Cardiac muscle cell (in vitro differentiated cells and primary cell): ENCODE measurements around the gene DYNC2LI1. TPM values are rescaled to one million over a fixed set of nuclear protein-coding genes. Genes with fewer than 3 reads are reported as not detected.

Source experiments
- DNase-seq, 2 donors: peaks; one replicate each; pipeline versions ENCODE4 v3.0.0 to v3.0.0-alpha.2; 2010 to 2017; ENCODE audit warnings: low read depth in 1 of 2, low spot score in 1 of 2
- H3K27ac ChIP-seq: fragments of 200-600 bp; sonication (generic); 2 replicates; pipeline ENCODE4 v1.5.1; 2016
- H3K27me3 ChIP-seq: fragments of 200-600 bp; sonication (generic); 2 replicates; pipeline ENCODE4 v1.6.0; 2016; ENCODE audit warnings: control low read depth
- H3K36me3 ChIP-seq: fragments of 200-600 bp; sonication (generic); 2 replicates; pipeline ENCODE4 v1.5.1; 2016; ENCODE audit warnings: control low read depth
- H3K4me1 ChIP-seq: fragments of 200-600 bp; sonication (generic); 2 replicates; pipeline ENCODE4 v1.8.1; 2017; ENCODE audit warnings: low read depth, mild to moderate bottlenecking, mixed run types
- H3K4me3 ChIP-seq: fragments of 200-600 bp; sonication (generic); 2 replicates; pipeline ENCODE4 v1.5.1; 2016; ENCODE audit warnings: mild to moderate bottlenecking
- H3K9me3 ChIP-seq: fragments of 200-600 bp; sonication (generic); 2 replicates; pipeline ENCODE4 v1.5.1; 2017; ENCODE audit warnings: low read depth, mild to moderate bottlenecking, control low read depth
- polyA plus RNA-seq: library from polyadenylated mRNA; unstranded; fragments of >200 nt; fragmentation: Nextera tagmentation; extraction: Ambion mirVana; gene quantifications from 2 replicates; pipeline ENCODE4 v1.2.1, GENCODE V29; 2016
- total RNA-seq: library from RNA; depleted of rRNA; stranded (reverse); fragments of >200 nt; gene quantifications from 2 replicates; pipeline ENCODE4 v1.2.3, GENCODE V29; 2016
- TF ChIP-seq, protein P1 (sequence below): IDR thresholded peaks from 2 replicates; pipeline ENCODE4 v1.5.1; 2012; ENCODE audit warnings: low read depth, mild to moderate bottlenecking, low read length

DYNC2LI1 gene
- total and polyA plus RNA-seq, 2 experiments from 2014 or later, result 44.7 to 46.2 TPM

- Histone ChIP-seq H3K4me3 (no peak overlapping the region), H3K27ac (no peak overlapping the region), H3K9me3 (no peaks in the 10 kb centered on the region), H3K4me1 (no peaks in the 10 kb centered on the region), H3K27me3 (no peaks in the 10 kb centered on the region), H3K36me3 (no peaks in the 10 kb centered on the region)
- no peak for DNase-seq
- TF ChIP-seq, protein P1, sequence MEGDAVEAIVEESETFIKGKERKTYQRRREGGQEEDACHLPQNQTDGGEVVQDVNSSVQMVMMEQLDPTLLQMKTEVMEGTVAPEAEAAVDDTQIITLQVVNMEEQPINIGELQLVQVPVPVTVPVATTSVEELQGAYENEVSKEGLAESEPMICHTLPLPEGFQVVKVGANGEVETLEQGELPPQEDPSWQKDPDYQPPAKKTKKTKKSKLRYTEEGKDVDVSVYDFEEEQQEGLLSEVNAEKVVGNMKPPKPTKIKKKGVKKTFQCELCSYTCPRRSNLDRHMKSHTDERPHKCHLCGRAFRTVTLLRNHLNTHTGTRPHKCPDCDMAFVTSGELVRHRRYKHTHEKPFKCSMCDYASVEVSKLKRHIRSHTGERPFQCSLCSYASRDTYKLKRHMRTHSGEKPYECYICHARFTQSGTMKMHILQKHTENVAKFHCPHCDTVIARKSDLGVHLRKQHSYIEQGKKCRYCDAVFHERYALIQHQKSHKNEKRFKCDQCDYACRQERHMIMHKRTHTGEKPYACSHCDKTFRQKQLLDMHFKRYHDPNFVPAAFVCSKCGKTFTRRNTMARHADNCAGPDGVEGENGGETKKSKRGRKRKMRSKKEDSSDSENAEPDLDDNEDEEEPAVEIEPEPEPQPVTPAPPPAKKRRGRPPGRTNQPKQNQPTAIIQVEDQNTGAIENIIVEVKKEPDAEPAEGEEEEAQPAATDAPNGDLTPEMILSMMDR, result no peak
Measured at GRCh38 chr2:43846140-43846793, 72.4 kb downstream of the DYNC2LI1 start.

- Histone ChIP-seq H3K27ac (no peak overlapping the region), H3K36me3 (no peaks in the 10 kb centered on the region), H3K9me3 (no peaks in the 10 kb centered on the region), H3K27me3 (no peaks in the 10 kb centered on the region), H3K4me1 (no peaks in the 10 kb centered on the region), H3K4me3 (no peak overlapping the region)
- no peak for DNase-seq
- TF ChIP-seq, protein P1, result no peak
Measured at GRCh38 chr2:43848214-43848613, 74.4 kb downstream of the DYNC2LI1 start.

GRCh38 chr2:43851011-43851980, 77.5 kb downstream of the DYNC2LI1 start:
- DNase-seq, result no peak
- no peaks in the 10 kb centered on the region for H3K36me3 ChIP-seq
- H3K4me1 ChIP-seq, result no peaks in the 10 kb centered on the region
- no peak overlapping the region for H3K27ac ChIP-seq
- TF ChIP-seq, protein P1, result no peak
- no peaks in the 10 kb centered on the region for H3K9me3 ChIP-seq
- no peak overlapping the region for H3K4me3 ChIP-seq
- H3K27me3 ChIP-seq, result no peaks in the 10 kb centered on the region

GRCh38 chr2:43852196-43852730, 78.4 kb downstream of the DYNC2LI1 start:
- Histone ChIP-seq H3K9me3 (no peaks in the 10 kb centered on the region), H3K4me3 (no peak overlapping the region), H3K27me3 (no peaks in the 10 kb centered on the region), H3K27ac (no peak overlapping the region), H3K36me3 (no peaks in the 10 kb centered on the region), H3K4me1 (no peaks in the 10 kb centered on the region)
- TF ChIP-seq, protein P1, result no peak
- DNase-seq, result no peak

- DNase-seq, result no peak
Measured at GRCh38 chr2:43853141-43854081, 79.6 kb downstream of the DYNC2LI1 start.

More at GRCh38 chr2:43853141-43854081, 79.6 kb downstream of the DYNC2LI1 start:
- Histone ChIP-seq H3K27ac (no peak overlapping the region), H3K36me3 (no peaks in the 10 kb centered on the region), H3K4me3 (no peak overlapping the region), H3K9me3 (no peaks in the 10 kb centered on the region), H3K27me3 (no peaks in the 10 kb centered on the region), H3K4me1 (no peaks in the 10 kb centered on the region)
- TF ChIP-seq, protein P1, result no peak
